A673 (cell line): ENCODE data around the gene SLCO2A1. TPM values are rescaled to one million over a fixed set of nuclear protein-coding genes. Genes with fewer than 3 reads are reported as not detected.

Experiments used
- BruUV-seq: library from RNA; stranded (reverse); fragments of 400-500 nt; replicated peaks from 2 replicates; lab custom pipeline; 2021; lab: Mats Ljungman, UMichigan
- CTCF ChIA-PET: fragments of 300-600 bp; sonication (Branson Sonifier 250); formaldehyde crosslinking; loops from one replicate; lab custom pipeline; 2022; ENCODE audit warnings: antibody characterized with exemption; lab: Charles Lee
- POLR2A ChIA-PET: fragments of 300-600 bp; sonication (Branson Sonifier 250); formaldehyde crosslinking; loops from one replicate; lab custom pipeline; 2022; ENCODE audit warnings: antibody characterized with exemption; ENCODE audit not compliant: low non-redundant PET; lab: Charles Lee
- DNase-seq: peaks from one replicate; pipeline ENCODE4 v3.0.0-alpha.2; 2015; ENCODE audit warnings: low spot score
- H3K27ac ChIP-seq: fragments of 200-600 bp; sonication (generic); 2 replicates; pipeline ENCODE4 v1.5.1; 2016; ENCODE audit warnings: mixed run types, low read depth, mild to moderate bottlenecking, mixed read lengths, antibody characterized with exemption, low read length; ENCODE audit not compliant: poor library complexity, severe bottlenecking
- H3K27me3 ChIP-seq: fragments of 200-600 bp; sonication (generic); replicated peaks from 2 replicates; pipeline ENCODE4 v1.6.1; 2017; ENCODE audit warnings: mixed run types, low read depth, mild to moderate bottlenecking, mixed read lengths, antibody characterized with exemption, low read length; ENCODE audit not compliant: insufficient read depth, poor library complexity
- H3K36me3 ChIP-seq: fragments of 200-600 bp; sonication (generic); 2 replicates; pipeline ENCODE4 v1.6.1; 2016; ENCODE audit warnings: mixed run types, mild to moderate bottlenecking, mixed read lengths, antibody characterized with exemption, low read length; ENCODE audit not compliant: insufficient read depth, poor library complexity, severe bottlenecking
- H3K4me1 ChIP-seq: fragments of 200-600 bp; sonication (generic); 2 replicates; pipeline ENCODE4 v1.6.1; 2017; ENCODE audit warnings: mixed run types, mild to moderate bottlenecking, mixed read lengths, antibody characterized with exemption, low read length; ENCODE audit not compliant: insufficient read depth, poor library complexity, severe bottlenecking
- H3K4me3 ChIP-seq: fragments of 200-600 bp; sonication (generic); 2 replicates; pipeline ENCODE4 v1.5.1; 2016; ENCODE audit warnings: low read depth, mixed run types, mild to moderate bottlenecking, mixed read lengths, low read length; ENCODE audit not compliant: poor library complexity, severe bottlenecking
- H3K9me3 ChIP-seq: fragments of 200-600 bp; sonication (generic); 2 replicates; pipeline ENCODE4 v1.6.1; 2016; ENCODE audit warnings: mixed run types, low read depth, mild to moderate bottlenecking, mixed read lengths, antibody characterized with exemption, low read length; ENCODE audit not compliant: poor library complexity, severe bottlenecking
- EZH2 ChIP-seq: fragments of 200-600 bp; sonication (generic); IDR thresholded peaks from 2 replicates; pipeline ENCODE4 v1.6.1; 2017; ENCODE audit warnings: borderline replicate concordance, low read depth, mild to moderate bottlenecking, mixed read lengths, antibody characterized with exemption, low read length; ENCODE audit not compliant: poor library complexity, severe bottlenecking
- intact Hi-C: fragments of 100-400 bp; cut with micrococcal nuclease; formaldehyde crosslinking; loops from one replicate; pipeline ENCODE4 v1.10.0; 2022; ENCODE audit not compliant: unreplicated experiment
- total RNA-seq: library from RNA; stranded (reverse); gene quantifications from 2 replicates; pipeline ENCODE4 v1.2.3, GENCODE V29; 2021
- TF ChIP-seq, protein P1 (sequence below): fragments of 300-800, 200-600 bp; sonication (generic); conservative IDR thresholded peaks from 2 replicates; pipeline ENCODE4 v1.5.1; 2017; ENCODE audit warnings: low read depth, mild to moderate bottlenecking, antibody characterized with exemption, low read length, moderate library complexity, mixed read lengths

The SLCO2A1 gene
- total RNA-seq, 1 experiment from 2014 or later = not detected

GRCh38 chr3:133986311-133986710 is 43.4 kb downstream of the SLCO2A1 start:
- POLR2A ChIA-PET = interaction anchor here (0.6 kb wide), 1 partner anchor 15 kb away, joined by 3 read pairs; no protein-coding TSS in a partner anchor
- no peaks in the 10 kb centered on the region for H3K4me1 ChIP-seq
- CTCF ChIA-PET = no interaction called here
- H3K27me3 ChIP-seq = no peaks in the 10 kb centered on the region
- DNase-seq = no peak
- intact Hi-C loops = no loop called here
- no peaks in the 10 kb centered on the region for H3K36me3 ChIP-seq
- H3K4me3 ChIP-seq = no peak overlapping the region
- no peak for TF ChIP-seq EZH2
- TF ChIP-seq, protein P1, sequence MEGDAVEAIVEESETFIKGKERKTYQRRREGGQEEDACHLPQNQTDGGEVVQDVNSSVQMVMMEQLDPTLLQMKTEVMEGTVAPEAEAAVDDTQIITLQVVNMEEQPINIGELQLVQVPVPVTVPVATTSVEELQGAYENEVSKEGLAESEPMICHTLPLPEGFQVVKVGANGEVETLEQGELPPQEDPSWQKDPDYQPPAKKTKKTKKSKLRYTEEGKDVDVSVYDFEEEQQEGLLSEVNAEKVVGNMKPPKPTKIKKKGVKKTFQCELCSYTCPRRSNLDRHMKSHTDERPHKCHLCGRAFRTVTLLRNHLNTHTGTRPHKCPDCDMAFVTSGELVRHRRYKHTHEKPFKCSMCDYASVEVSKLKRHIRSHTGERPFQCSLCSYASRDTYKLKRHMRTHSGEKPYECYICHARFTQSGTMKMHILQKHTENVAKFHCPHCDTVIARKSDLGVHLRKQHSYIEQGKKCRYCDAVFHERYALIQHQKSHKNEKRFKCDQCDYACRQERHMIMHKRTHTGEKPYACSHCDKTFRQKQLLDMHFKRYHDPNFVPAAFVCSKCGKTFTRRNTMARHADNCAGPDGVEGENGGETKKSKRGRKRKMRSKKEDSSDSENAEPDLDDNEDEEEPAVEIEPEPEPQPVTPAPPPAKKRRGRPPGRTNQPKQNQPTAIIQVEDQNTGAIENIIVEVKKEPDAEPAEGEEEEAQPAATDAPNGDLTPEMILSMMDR = no peak
- H3K27ac ChIP-seq = no peak overlapping the region
- BruUV-seq = no TSS peak
- H3K9me3 ChIP-seq = no peaks in the 10 kb centered on the region

DNA sequence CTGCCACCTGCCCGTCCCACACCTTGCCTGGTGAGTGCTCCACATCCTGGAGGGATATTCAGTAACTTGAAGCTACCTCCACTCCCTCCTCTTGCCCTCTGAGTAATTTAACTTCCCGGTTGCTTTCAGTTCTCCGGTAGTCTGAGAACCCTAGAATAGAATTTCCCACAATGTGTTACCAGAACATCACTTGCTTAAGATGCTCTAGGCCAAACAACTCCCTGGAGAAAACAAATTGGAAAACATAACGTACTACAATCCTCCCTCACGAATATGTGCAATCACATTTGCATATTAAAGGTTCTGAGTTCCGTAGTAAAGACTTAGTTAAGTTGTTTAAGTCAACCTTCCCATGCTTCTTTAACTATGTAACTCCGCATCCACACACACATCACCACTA is 44.8 kb downstream of the SLCO2A1 start:
- CTCF ChIA-PET = no interaction called here
- DNase-seq = no peak
- Histone ChIP-seq H3K4me3 (no peak overlapping the region), H3K9me3 (no peaks in the 10 kb centered on the region), H3K27me3 (no peaks in the 10 kb centered on the region), H3K27ac (no peak overlapping the region), H3K4me1 (no peaks in the 10 kb centered on the region), H3K36me3 (no peaks in the 10 kb centered on the region)
- POLR2A ChIA-PET = no interaction called here
- TF ChIP-seq, protein P1 = no peak
- TF ChIP-seq EZH2 = no peak
- BruUV-seq = no TSS peak
- intact Hi-C loops = no loop called here

DNA sequence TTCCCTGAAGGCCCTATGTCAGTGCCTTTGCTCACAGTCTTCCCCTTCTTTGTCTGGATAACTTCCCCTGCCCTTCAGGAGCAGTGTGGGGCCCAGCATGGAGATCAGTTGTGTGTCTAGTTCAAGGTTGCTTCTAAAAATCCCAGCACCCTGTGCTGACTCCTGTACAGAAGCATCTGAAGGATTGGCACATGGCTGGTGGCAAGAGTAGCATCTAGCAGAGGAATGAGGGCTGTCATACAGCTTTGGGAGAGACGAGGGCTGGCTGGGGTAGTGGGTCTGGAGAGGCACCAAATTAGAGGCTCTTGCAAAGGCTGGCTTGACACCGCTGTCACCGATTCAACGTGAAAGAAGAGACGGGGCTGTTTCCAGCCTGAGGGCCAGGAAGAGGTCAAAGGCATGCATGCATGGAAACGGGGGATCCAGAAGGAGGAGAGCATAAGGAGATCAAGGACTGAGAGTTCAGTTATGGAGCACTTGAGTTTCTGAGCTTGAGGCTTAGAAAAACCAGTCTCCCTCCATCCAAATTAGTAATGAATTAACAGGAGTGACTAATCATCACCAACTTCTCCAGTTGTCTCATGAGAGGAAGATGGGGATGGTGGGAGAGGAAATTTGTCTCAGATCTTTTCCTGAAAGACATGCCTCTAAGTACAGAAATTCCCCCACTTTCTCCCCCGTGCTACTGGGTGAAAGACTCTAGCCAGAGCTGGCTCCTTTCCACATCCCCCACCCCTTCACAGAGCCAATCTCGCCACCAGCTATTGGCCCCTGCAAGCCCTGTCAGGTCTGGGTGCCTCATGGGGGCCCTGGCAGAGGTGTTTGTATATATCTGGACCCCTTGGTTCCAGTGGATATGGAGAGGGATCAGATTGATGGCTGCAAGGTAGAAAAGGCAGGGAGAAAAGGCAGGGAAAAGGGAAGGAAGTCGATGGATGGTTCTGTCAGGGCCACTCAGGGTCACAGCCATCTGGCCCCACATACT is 45.9 kb downstream of the SLCO2A1 start:
- intact Hi-C loops = no loop called here
- POLR2A ChIA-PET = no interaction called here

More for the DNA sequence above, 45.9 kb downstream of the SLCO2A1 start:
- Histone ChIP-seq H3K27ac (no peak overlapping the region), H3K4me1 (no peaks in the 10 kb centered on the region), H3K4me3 (no peak overlapping the region), H3K9me3 (no peaks in the 10 kb centered on the region), H3K27me3 (no peaks in the 10 kb centered on the region), H3K36me3 (no peaks in the 10 kb centered on the region)
- DNase-seq = no peak
- CTCF ChIA-PET = no interaction called here
- BruUV-seq = no TSS peak
- TF ChIP-seq, protein P1 = no peak
- TF ChIP-seq EZH2 = no peak
